Effector memory CD8-positive, alpha-beta T cell (primary cell): ENCODE measurements around the gene CACNA2D1.

Experiments used
- ATAC-seq: fragments of 150-1000 bp; cut with Tn5 transposase; replicated peaks from 2 replicates; pipeline ENCODE4 v1.10.0; 2021; ENCODE audit warnings: mild to moderate bottlenecking, moderate library complexity
- DNase-seq, 3 experiments: peaks; one replicate each; pipeline ENCODE4 v3.0.0; 2021
- H3K27ac Mint-ChIP-seq, 2 donors: one replicate each; pipeline ENCODE4 v1.8.0; 2022; ENCODE audit warnings: mild to moderate bottlenecking in 2 of 2, mixed read lengths in 2 of 2, moderate library complexity in 2 of 2
- H3K27me3 Mint-ChIP-seq, 2 donors: one replicate each; pipeline ENCODE4 v1.8.0; 2022; ENCODE audit warnings: mixed read lengths in 2 of 2
- H3K36me3 Mint-ChIP-seq: one replicate; pipeline ENCODE4 v1.8.0; 2022; ENCODE audit warnings: mild to moderate bottlenecking, moderate library complexity, mixed read lengths; ENCODE audit not compliant: insufficient read depth
- H3K4me1 Mint-ChIP-seq, 2 donors: one replicate each; pipeline ENCODE4 v1.8.0; 2022; ENCODE audit warnings: low read depth in 2 of 2, mixed read lengths in 2 of 2
- H3K4me3 Mint-ChIP-seq, 2 donors: one replicate each; pipeline ENCODE4 v1.8.0; 2022; ENCODE audit warnings: mild to moderate bottlenecking in 2 of 2, mixed read lengths in 2 of 2, moderate library complexity in 2 of 2
- H3K9me3 Mint-ChIP-seq, 2 donors: one replicate each; pipeline ENCODE4 v1.8.0; 2022; ENCODE audit warnings: mixed read lengths in 2 of 2

CACNA2D1 gene

GRCh38 chr7:82335927-82336326 lies 107.7 kb downstream of the CACNA2D1 start:
- no peak for DNase-seq
- H3K27ac Mint-ChIP-seq, result no peak overlapping the region
- no peak for ATAC-seq
- H3K27me3 Mint-ChIP-seq, result no peaks in the 10 kb centered on the region
- H3K9me3 Mint-ChIP-seq, result peaks cover 8 to 9% of the 10 kb centered on the region in 2 donors
- no peaks in the 10 kb centered on the region for H3K4me1 Mint-ChIP-seq
- no peaks in the 10 kb centered on the region for H3K36me3 Mint-ChIP-seq
- H3K4me3 Mint-ChIP-seq, result no peak overlapping the region

GRCh38 chr7:82335001-82335400 lies 108.6 kb downstream of the CACNA2D1 start:
- ATAC-seq (no peak), DNase-seq (no peak)
- H3K4me1 Mint-ChIP-seq, result no peaks in the 10 kb centered on the region
- no peaks in the 10 kb centered on the region for H3K27me3 Mint-ChIP-seq
- no peak overlapping the region for H3K4me3 Mint-ChIP-seq
- peaks cover 8 to 9% of the 10 kb centered on the region in 2 donors for H3K9me3 Mint-ChIP-seq
- no peak overlapping the region for H3K27ac Mint-ChIP-seq
- H3K36me3 Mint-ChIP-seq, result no peaks in the 10 kb centered on the region

GRCh38 chr7:82331234-82331633 lies 112.3 kb downstream of the CACNA2D1 start:
- Mint-ChIP-seq H3K4me3 (no peak overlapping the region), H3K36me3 (no peaks in the 10 kb centered on the region), H3K27ac (no peak overlapping the region), H3K27me3 (no peaks in the 10 kb centered on the region), H3K9me3 (peaks cover 0 to 7% of the 10 kb centered on the region in 2 donors), H3K4me1 (no peaks in the 10 kb centered on the region)
- ATAC-seq (no peak), DNase-seq (no peak)

GRCh38 chr7:82330706-82331215 lies 112.8 kb downstream of the CACNA2D1 start:
- no peak for DNase-seq
- Mint-ChIP-seq H3K27ac (no peak overlapping the region), H3K36me3 (no peaks in the 10 kb centered on the region), H3K27me3 (no peaks in the 10 kb centered on the region), H3K4me1 (no peaks in the 10 kb centered on the region), H3K9me3 (peaks cover 0 to 7% of the 10 kb centered on the region in 2 donors), H3K4me3 (no peak overlapping the region)
- ATAC-seq, result no peak

- Mint-ChIP-seq H3K27me3 (no peaks in the 10 kb centered on the region), H3K27ac (no peak overlapping the region), H3K36me3 (no peaks in the 10 kb centered on the region), H3K9me3 (no peaks in the 10 kb centered on the region), H3K4me1 (no peaks in the 10 kb centered on the region), H3K4me3 (no peak overlapping the region)
- ATAC-seq, result no peak
- no peak for DNase-seq
Observed at GRCh38 chr7:82327898-82328297, 115.7 kb downstream of the CACNA2D1 start.

- no peaks in the 10 kb centered on the region for H3K27me3 Mint-ChIP-seq
- no peaks in the 10 kb centered on the region for H3K4me1 Mint-ChIP-seq
- no peaks in the 10 kb centered on the region for H3K36me3 Mint-ChIP-seq
- DNase-seq (no peak), ATAC-seq (no peak)
- no peak overlapping the region for H3K4me3 Mint-ChIP-seq
- no peak overlapping the region for H3K27ac Mint-ChIP-seq
- H3K9me3 Mint-ChIP-seq, result peaks cover 0 to 3% of the 10 kb centered on the region in 2 donors
Observed at GRCh38 chr7:82325416-82325815, 118.2 kb downstream of the CACNA2D1 start.

- no peak for ATAC-seq
- Mint-ChIP-seq H3K27ac (no peak overlapping the region), H3K9me3 (peaks cover 0 to 3% of the 10 kb centered on the region in 2 donors), H3K4me3 (no peak overlapping the region), H3K4me1 (no peaks in the 10 kb centered on the region), H3K27me3 (no peaks in the 10 kb centered on the region), H3K36me3 (no peaks in the 10 kb centered on the region)
- DNase-seq, result no peak
Observed at GRCh38 chr7:82323806-82324205, 119.8 kb downstream of the CACNA2D1 start.

GRCh38 chr7:82319674-82320118 lies 123.9 kb downstream of the CACNA2D1 start:
- no peak overlapping the region for H3K4me3 Mint-ChIP-seq
- H3K4me1 Mint-ChIP-seq, result no peaks in the 10 kb centered on the region
- peaks cover 3% of the 10 kb centered on the region for H3K36me3 Mint-ChIP-seq
- DNase-seq, result no peak
- no peak for ATAC-seq
- no peaks in the 10 kb centered on the region for H3K27me3 Mint-ChIP-seq
- H3K27ac Mint-ChIP-seq, result no peak overlapping the region
- H3K9me3 Mint-ChIP-seq, result peaks cover 0 to 5% of the 10 kb centered on the region in 2 donors

GRCh38 chr7:82318786-82319185 lies 124.8 kb downstream of the CACNA2D1 start:
- no peak overlapping the region for H3K27ac Mint-ChIP-seq
- H3K27me3 Mint-ChIP-seq, result no peaks in the 10 kb centered on the region
- ATAC-seq, result no peak
- H3K4me3 Mint-ChIP-seq, result no peak overlapping the region
- H3K36me3 Mint-ChIP-seq, result peaks cover 3% of the 10 kb centered on the region
- no peak for DNase-seq
- no peaks in the 10 kb centered on the region for H3K4me1 Mint-ChIP-seq
- H3K9me3 Mint-ChIP-seq, result peaks cover 0 to 5% of the 10 kb centered on the region in 2 donors

GRCh38 chr7:82317760-82318159 lies 125.8 kb downstream of the CACNA2D1 start:
- no peak overlapping the region for H3K4me3 Mint-ChIP-seq
- no peak for ATAC-seq
- no peak overlapping the region for H3K27ac Mint-ChIP-seq
- DNase-seq, result no peak
- H3K36me3 Mint-ChIP-seq, result peaks cover 3% of the 10 kb centered on the region
- no peaks in the 10 kb centered on the region for H3K27me3 Mint-ChIP-seq
- H3K9me3 Mint-ChIP-seq, result peaks cover 0 to 7% of the 10 kb centered on the region in 2 donors
- H3K4me1 Mint-ChIP-seq, result no peaks in the 10 kb centered on the region

GRCh38 chr7:82317257-82317721 lies 126.3 kb downstream of the CACNA2D1 start:
- no peak for DNase-seq
- no peaks in the 10 kb centered on the region for H3K4me1 Mint-ChIP-seq
- peaks cover 0 to 7% of the 10 kb centered on the region in 2 donors for H3K9me3 Mint-ChIP-seq
- H3K36me3 Mint-ChIP-seq, result peaks cover 3% of the 10 kb centered on the region
- ATAC-seq, result no peak
- no peaks in the 10 kb centered on the region for H3K27me3 Mint-ChIP-seq
- no peak overlapping the region for H3K27ac Mint-ChIP-seq
- H3K4me3 Mint-ChIP-seq, result no peak overlapping the region

- no peak for ATAC-seq
- no peaks in the 10 kb centered on the region for H3K4me1 Mint-ChIP-seq
- no peaks in the 10 kb centered on the region for H3K27me3 Mint-ChIP-seq
- no peak for DNase-seq
- peaks cover 0 to 2% of the 10 kb centered on the region in 2 donors for H3K9me3 Mint-ChIP-seq
- no peak overlapping the region for H3K27ac Mint-ChIP-seq
- peaks cover 3% of the 10 kb centered on the region for H3K36me3 Mint-ChIP-seq
- H3K4me3 Mint-ChIP-seq, result no peak overlapping the region
Observed at GRCh38 chr7:82313269-82313668, 130.3 kb downstream of the CACNA2D1 start.

GRCh38 chr7:82312646-82313045 lies 130.9 kb downstream of the CACNA2D1 start:
- H3K9me3 Mint-ChIP-seq, result peaks cover 0 to 2% of the 10 kb centered on the region in 2 donors
- H3K36me3 Mint-ChIP-seq, result peaks cover 3% of the 10 kb centered on the region
- no peak for ATAC-seq
- H3K4me3 Mint-ChIP-seq, result no peak overlapping the region
- no peak overlapping the region for H3K27ac Mint-ChIP-seq
- DNase-seq, result no peak
- no peaks in the 10 kb centered on the region for H3K4me1 Mint-ChIP-seq
- no peaks in the 10 kb centered on the region for H3K27me3 Mint-ChIP-seq

GRCh38 chr7:82305347-82306005 lies 138.1 kb downstream of the CACNA2D1 start:
- Mint-ChIP-seq H3K27ac (no peak overlapping the region), H3K4me1 (no peaks in the 10 kb centered on the region), H3K9me3 (peaks cover 0 to 5% of the 10 kb centered on the region in 2 donors), H3K36me3 (no peaks in the 10 kb centered on the region), H3K4me3 (no peak overlapping the region), H3K27me3 (no peaks in the 10 kb centered on the region)
- ATAC-seq (no peak), DNase-seq (no peak)
